Measurements from ENCODE around the gene C6orf120. TPM values are rescaled to one million over a fixed set of nuclear protein-coding genes. Genes with fewer than 3 reads are reported as not detected.

Gene C6orf120
- total and polyA plus RNA-seq, 2 donors (not counting 3 experiments of a cell fraction or from before 2014, with no cell fraction given), result 13.8 to 30.1 TPM

GRCh38 chr6:169726963-169727362 is 25.0 kb downstream of the C6orf120 start:
- no peak overlapping the region for H3K9ac ChIP-seq (replicated peaks; ENCODE audit: extremely low read depth, insufficient read depth, low read length)
- no peak overlapping the region for H2AFZ ChIP-seq (ENCODE audit: low read depth, low read length)
- no peaks in the 10 kb centered on the region for H4K20me1 ChIP-seq (replicated peaks; ENCODE audit: control insufficient read depth, extremely low read depth, insufficient read depth, low read length)
- H3K9me1 ChIP-seq (replicated peaks; ENCODE audit: control insufficient read depth, extremely low read depth, insufficient read depth, low read length), result no peaks in the 10 kb centered on the region
- no peaks in the 10 kb centered on the region for H3K9me3 ChIP-seq (replicated peaks; ENCODE audit: control insufficient read depth, insufficient read depth, low read length)
- TF ChIP-seq FOS (IDR thresholded peaks at IDR 0.05; ENCODE audit: borderline replicate concordance, insufficient read depth, low read length) (no peak), MYC (IDR thresholded peaks at IDR 0.05; ENCODE audit: low read depth, low read length) (no peak), MAX (IDR thresholded peaks at IDR 0.05; ENCODE audit: insufficient read depth, insufficient read length) (no peak), POLR2A (IDR thresholded peaks at IDR 0.05; ENCODE audit: low read depth, low read length) (no peak), POLR2AphosphoS5 (IDR thresholded peaks at IDR 0.05; ENCODE audit: insufficient read depth, low read depth, low read length) (no peak), EZH2 (IDR thresholded peaks at IDR 0.05; ENCODE audit: borderline replicate concordance, low read depth, low read length, severe bottlenecking) (no peak), JUN (IDR thresholded peaks at IDR 0.05; ENCODE audit: borderline replicate concordance, insufficient read depth, insufficient read length, low read depth) (no peak), GATA2 (IDR thresholded peaks at IDR 0.05; ENCODE audit: insufficient read depth, insufficient read length, low read depth, low read length) (no peak)
- TF ChIP-seq, protein P1, sequence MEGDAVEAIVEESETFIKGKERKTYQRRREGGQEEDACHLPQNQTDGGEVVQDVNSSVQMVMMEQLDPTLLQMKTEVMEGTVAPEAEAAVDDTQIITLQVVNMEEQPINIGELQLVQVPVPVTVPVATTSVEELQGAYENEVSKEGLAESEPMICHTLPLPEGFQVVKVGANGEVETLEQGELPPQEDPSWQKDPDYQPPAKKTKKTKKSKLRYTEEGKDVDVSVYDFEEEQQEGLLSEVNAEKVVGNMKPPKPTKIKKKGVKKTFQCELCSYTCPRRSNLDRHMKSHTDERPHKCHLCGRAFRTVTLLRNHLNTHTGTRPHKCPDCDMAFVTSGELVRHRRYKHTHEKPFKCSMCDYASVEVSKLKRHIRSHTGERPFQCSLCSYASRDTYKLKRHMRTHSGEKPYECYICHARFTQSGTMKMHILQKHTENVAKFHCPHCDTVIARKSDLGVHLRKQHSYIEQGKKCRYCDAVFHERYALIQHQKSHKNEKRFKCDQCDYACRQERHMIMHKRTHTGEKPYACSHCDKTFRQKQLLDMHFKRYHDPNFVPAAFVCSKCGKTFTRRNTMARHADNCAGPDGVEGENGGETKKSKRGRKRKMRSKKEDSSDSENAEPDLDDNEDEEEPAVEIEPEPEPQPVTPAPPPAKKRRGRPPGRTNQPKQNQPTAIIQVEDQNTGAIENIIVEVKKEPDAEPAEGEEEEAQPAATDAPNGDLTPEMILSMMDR (IDR thresholded peaks at IDR 0.05; ENCODE audit: extremely low read depth in 1 of 2, insufficient read depth in 1 of 2, low read depth in 1 of 2, low read length in 2 of 2), result no peak
- H3K27ac ChIP-seq (ENCODE audit: insufficient read depth, low read depth, low read length), result no peak overlapping the region
- FAIRE-seq (no peak), DNase-seq (ENCODE audit: low read depth, low spot score) (no peak)
- peaks cover 20% of the 10 kb centered on the region for H3K4me1 ChIP-seq (ENCODE audit: control insufficient read depth, extremely low read depth, insufficient read depth, low read length)
- no peak overlapping the region for H3K4me2 ChIP-seq (ENCODE audit: insufficient read depth, low read length)
- dilution Hi-C loops (cut with MboI; ENCODE audit: extremely low pct_ligation_motif_present, low sequenced_read_pairs), result no loop called here
- POLR2A ChIA-PET, result no interaction called here
- no peak overlapping the region for H3K4me3 ChIP-seq (replicated peaks in 1 of 3; ENCODE audit: insufficient read depth in 1 of 3, low read depth in 1 of 3, low read length in 3 of 3)
- no TSS peak for BruUV-seq (replicated peaks)
- CTCF ChIA-PET, result no interaction called here
- no peaks in the 10 kb centered on the region for H3K27me3 ChIP-seq (ENCODE audit: control insufficient read depth in 2 of 2, insufficient read depth in 2 of 2, low read length in 2 of 2)
- H3K36me3 ChIP-seq (ENCODE audit: control insufficient read depth in 2 of 2, extremely low read depth in 1 of 2, insufficient read depth in 2 of 2, low read length in 2 of 2), result no peaks in the 10 kb centered on the region
- peaks cover 6% of the 10 kb centered on the region for H3K79me2 ChIP-seq (ENCODE audit: control insufficient read depth, insufficient read depth, low read length)
- intact Hi-C loops (cut with micrococcal nuclease), result loop anchor here (10.0 kb wide), 2 partner anchors 208 to 772 kb away; no protein-coding TSS in a partner anchor
